NCI-H1048 (cell line): ENCODE data around the gene PAM.
"Not testable (repeated sequence)": the region's sequence is repeated elsewhere in the genome, so short reads cannot be mapped to it uniquely, and the experiment has no call there.

Source experiments
- DNase-seq: peaks from one replicate; lab custom pipeline; 2025; lab: John Stamatoyannopoulos, UW

The PAM gene

GRCh38 chr5:103073500-103073899, 318.4 kb downstream of the PAM start:
- not testable (repeated sequence) for DNase-seq

DNA sequence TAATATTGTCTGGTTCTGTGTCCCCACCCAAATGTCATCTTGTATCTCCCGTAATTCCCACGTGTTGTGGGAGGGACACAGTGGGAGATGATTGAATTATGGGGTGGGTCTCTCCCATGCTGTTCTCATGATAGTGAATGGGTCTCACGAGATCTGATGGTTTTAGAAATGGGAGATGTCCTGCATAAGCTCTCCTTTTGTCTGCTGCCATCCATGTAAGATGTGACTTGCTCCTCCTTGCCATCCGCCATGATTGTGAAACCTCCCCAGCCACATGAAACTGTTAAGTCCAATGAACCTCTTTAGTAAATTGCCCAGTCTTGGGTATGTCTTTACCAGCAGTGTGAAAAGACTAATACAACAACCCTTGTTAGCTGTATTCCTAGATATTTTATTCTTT, 320.3 kb downstream of the PAM start:
- DNase-seq, result no peak
